IMR-90 (cell line): ENCODE results near the gene ERGIC1.

Experiments used
- BHLHE40 ChIP-seq: fragments of 150-350 bp; IDR thresholded peaks from 2 replicates; pipeline ENCODE4 v1.6.1; 2016; ENCODE audit warnings: mild to moderate bottlenecking, low read depth, low read length
- CEBPB ChIP-seq: IDR thresholded peaks from 2 replicates; pipeline ENCODE4 v1.6.1; 2012; ENCODE audit warnings: low read depth, low read length, improper control_type of control experiment
- CHD1 ChIP-seq: IDR thresholded peaks from 2 replicates; pipeline ENCODE4 v1.6.1; 2012; ENCODE audit warnings: low read depth, low read length, improper control_type of control experiment
- CTCF ChIP-seq: conservative IDR thresholded peaks from 2 replicates; pipeline ENCODE4 v1.5.1; 2012; ENCODE audit warnings: mild to moderate bottlenecking, low read depth, low read length, improper control_type of control experiment
- ELK1 ChIP-seq: fragments of 150-350 bp; IDR thresholded peaks from 2 replicates; pipeline ENCODE4 v1.6.1; 2016; ENCODE audit warnings: low read depth, mild to moderate bottlenecking, low read length, moderate library complexity, borderline replicate concordance
- FOS ChIP-seq: fragments of 150-350 bp; IDR thresholded peaks from 2 replicates; pipeline ENCODE4 v1.6.1; 2016; ENCODE audit warnings: low read depth, low read length
- POLR2A ChIP-seq: IDR thresholded peaks from 2 replicates; pipeline ENCODE4 v1.6.1; 2012; ENCODE audit warnings: mild to moderate bottlenecking, low read depth, low read length
- RAD21 ChIP-seq: IDR thresholded peaks from 2 replicates; pipeline ENCODE4 v1.6.1; 2012; ENCODE audit warnings: low read length, improper control_type of control experiment
- RCOR1 ChIP-seq: IDR thresholded peaks from 2 replicates; pipeline ENCODE4 v1.6.1; 2012; ENCODE audit warnings: mild to moderate bottlenecking, low read length, improper control_type of control experiment; ENCODE audit not compliant: insufficient replicate concordance
- RFX5 ChIP-seq: IDR thresholded peaks from 2 replicates; pipeline ENCODE4 v1.8.0; 2012; ENCODE audit warnings: low read depth, mild to moderate bottlenecking, low read length, moderate library complexity
- SMC3 ChIP-seq: fragments of 150-350 bp; IDR thresholded peaks from 2 replicates; pipeline ENCODE4 v1.6.1; 2016; ENCODE audit warnings: low read depth, mild to moderate bottlenecking, antibody characterized with exemption, low read length, moderate library complexity
- USF2 ChIP-seq: fragments of 150-350 bp; IDR thresholded peaks from 2 replicates; pipeline ENCODE4 v1.6.1; 2017; ENCODE audit warnings: mild to moderate bottlenecking, antibody characterized with exemption, low read length, low read depth

GRCh38 chr5:172801179-172801671 is 32.8 kb upstream of the ERGIC1 start:
- TF ChIP-seq CTCF (no peak), POLR2A (peak; percentile 49; the same call in 1 of the 2 replicates), RAD21 (peak; percentile 26), RCOR1 (no peak), RFX5 (no peak), USF2 (no peak), ELK1 (no peak), CEBPB (peak; percentile 95), BHLHE40 (no peak; the same call in 1 of the 2 replicates), CHD1 (peak; percentile 79; the same call in 1 of the 2 replicates), SMC3 (0 out of 2 replicates have a peak, but pooled peaks have one; percentile 2), FOS (peak; percentile 71; the same call in 1 of the 2 replicates)
